Mesenteric fat pad (tissue), 1 donor: ENCODE measurements around the gene MCTS1. TPM values are rescaled to one million over a fixed set of nuclear protein-coding genes. Genes with fewer than 3 reads are reported as not detected.
A peak's percentile ranks its signal among the peaks of the same experiment; 100 is the strongest.
"Not testable (repeated sequence)": the region's sequence is repeated elsewhere in the genome, so short reads cannot be mapped to it uniquely, and the experiment has no call there.

Experiments
- DNase-seq: peaks from one replicate; pipeline ENCODE4 v3.0.0-alpha.2; 2020; ENCODE audit warnings: low spot score
- long read RNA-seq: library from polyadenylated mRNA; unstranded; transcript quantifications from one replicate; pipeline ENCODE4 v2.0.0, GENCODE V29; 2020
- total RNA-seq: library from RNA; stranded (reverse); fragmentation: NEBNext Ultra II Directional; extraction: Animal tissue kit (Norgen Biotek cat#: 25700); gene quantifications from one replicate; pipeline ENCODE4 v1.2.1, GENCODE V29; 2021
- donor health status: DM: yes; HTN: yes; CAD: no.

MCTS1 gene
- 35.0 TPM for total RNA-seq
- long read RNA-seq, transcript MCTS1-202 (6 exons, 1,018 nt), result major isoform, 17 of 27 reads
- long read RNA-seq, partial matches to known transcripts, result 2 of 27 reads
- long read RNA-seq, other reads (novel, unspliced or antisense), result 8 of 27 reads

- no peak for DNase-seq
Measured at GRCh38 chrX:120603707-120604360, at the start of gene MCTS1. Gene MCTS1, plus strand, starts transcription at chrX:120604101. Its CDS starts 136 bp downstream, at chrX:120604237.

- no peak for DNase-seq
Measured at GRCh38 chrX:120556251-120556650, 47.6 kb upstream of the MCTS1 start.

- DNase-seq, result no peak
Measured at GRCh38 chrX:120559804-120560203, 44.1 kb upstream of the MCTS1 start.

GRCh38 chrX:120560405-120560841, 43.5 kb upstream of the MCTS1 start:
- DNase-seq, result no peak

- peak; percentile 95 for DNase-seq
Measured at GRCh38 chrX:120560842-120561633, 42.9 kb upstream of the MCTS1 start, which contains the start of gene CUL4B. Gene CUL4B, minus strand, starts transcription at chrX:120560962. Its CDS starts 324 bp downstream, at chrX:120560638.

- no peak for DNase-seq
Measured at GRCh38 chrX:120561634-120562568, 42.0 kb upstream of the MCTS1 start.

- no peak for DNase-seq
Measured at GRCh38 chrX:120562569-120562926, 41.4 kb upstream of the MCTS1 start.

GRCh38 chrX:120564925-120565324, 39.0 kb upstream of the MCTS1 start:
- no peak for DNase-seq

- no peak for DNase-seq
Measured at GRCh38 chrX:120566817-120567216, 37.1 kb upstream of the MCTS1 start.

GRCh38 chrX:120568035-120568434, 35.9 kb upstream of the MCTS1 start:
- no peak for DNase-seq

GRCh38 chrX:120568609-120569008, 35.3 kb upstream of the MCTS1 start:
- no peak for DNase-seq

- no peak for DNase-seq
Measured at GRCh38 chrX:120570011-120570600, 33.8 kb upstream of the MCTS1 start.

GRCh38 chrX:120573806-120574205, 30.1 kb upstream of the MCTS1 start:
- DNase-seq, result not testable (repeated sequence)

- no peak for DNase-seq
Measured at GRCh38 chrX:120575379-120576114, 28.4 kb upstream of the MCTS1 start.

GRCh38 chrX:120585702-120586101, 18.2 kb upstream of the MCTS1 start:
- no peak for DNase-seq

GRCh38 chrX:120604361-120604782, 471 bp downstream of the MCTS1 start:
- DNase-seq, result no peak

- no peak for DNase-seq
Measured at GRCh38 chrX:120612086-120612485, 8.2 kb downstream of the MCTS1 start.

GRCh38 chrX:120614816-120615215, 10.9 kb downstream of the MCTS1 start:
- DNase-seq, result no peak

- no peak for DNase-seq
Measured at GRCh38 chrX:120617996-120618630, 14.2 kb downstream of the MCTS1 start.

- no peak for DNase-seq
Measured at GRCh38 chrX:120625371-120625770, 21.5 kb downstream of the MCTS1 start.
